Panc1 (cell line): ENCODE measurements around the gene ERF. TPM values are rescaled to one million over a fixed set of nuclear protein-coding genes. Genes with fewer than 3 reads are reported as not detected.

Experiments used
- ATAC-seq: fragments of 200-7000 bp; cut with Tn5 transposase; 2 replicates; pipeline ENCODE4 v1.9.1; 2020; ENCODE audit warnings: mild to moderate bottlenecking, moderate library complexity
- BruUV-seq: library from RNA; stranded (reverse); fragments of 400-500 nt; replicated peaks from 2 replicates; lab custom pipeline; 2021; lab: Mats Ljungman, UMichigan
- CTCF ChIA-PET: fragments of 300-600 bp; sonication (Branson Sonifier 250); formaldehyde crosslinking; loops from one replicate; lab custom pipeline; 2022; ENCODE audit warnings: antibody characterized with exemption; lab: Charles Lee
- POLR2A ChIA-PET: fragments of 300-600 bp; sonication (Branson Sonifier 250); formaldehyde crosslinking; loops from one replicate; lab custom pipeline; 2022; ENCODE audit warnings: antibody characterized with exemption; lab: Charles Lee
- DNase-seq: peaks from one replicate; pipeline ENCODE4 v3.0.0-alpha.2; 2010; ENCODE audit warnings: low read depth, low spot score
- H3K27ac ChIP-seq: 2 replicates; pipeline ENCODE4 v1.5.1; 2011; ENCODE audit warnings: mild to moderate bottlenecking, low read length, inconsistent platforms
- H3K27me3 ChIP-seq: fragments of 200-500 bp; sonication (Bioruptor generic); 2 replicates; pipeline ENCODE4 v1.6.0; 2014; ENCODE audit warnings: low read length, inconsistent platforms; ENCODE audit not compliant: control insufficient read depth, insufficient read depth
- H3K36me3 ChIP-seq: fragments of 200-500 bp; sonication (Bioruptor generic); 2 replicates; pipeline ENCODE4 v1.5.1; 2014; ENCODE audit warnings: inconsistent platforms, mild to moderate bottlenecking, low read length, moderate library complexity; ENCODE audit not compliant: control insufficient read depth, insufficient read depth
- H3K4me1 ChIP-seq: 2 replicates; pipeline ENCODE4 v1.5.1; 2011; ENCODE audit warnings: inconsistent platforms, mild to moderate bottlenecking, low read length, moderate library complexity; ENCODE audit not compliant: control insufficient read depth, insufficient read depth
- H3K4me3 ChIP-seq, 2 experiments: 2 replicates each; pipeline ENCODE4 v1.5.1; 2011 to 2012; ENCODE audit warnings: low read depth in 2 of 2, low read length in 2 of 2, mild to moderate bottlenecking in 2 of 2, inconsistent platforms in 1 of 2, moderate library complexity in 1 of 2
- H3K9me3 ChIP-seq: fragments of 200-500 bp; sonication (Bioruptor generic); 2 replicates; pipeline ENCODE4 v1.5.1; 2014; ENCODE audit warnings: low read depth, mild to moderate bottlenecking, inconsistent platforms, low read length, moderate library complexity; ENCODE audit not compliant: control insufficient read depth, insufficient read depth
- POLR2AphosphoS5 ChIP-seq: IDR thresholded peaks from 2 replicates; pipeline ENCODE4 v1.6.1; 2012; ENCODE audit warnings: mild to moderate bottlenecking, low read depth, low read length, moderate library complexity
- SIN3A ChIP-seq: IDR thresholded peaks from 2 replicates; pipeline ENCODE4 v1.6.1; 2012; ENCODE audit warnings: low read depth, mild to moderate bottlenecking, low read length, moderate library complexity, borderline replicate concordance; ENCODE audit not compliant: insufficient read depth
- TCF7L2 ChIP-seq: IDR thresholded peaks from 2 replicates; pipeline ENCODE4 v1.6.1; 2011; ENCODE audit warnings: mild to moderate bottlenecking, low read depth, low read length, inconsistent platforms
- in situ Hi-C: cut with HindIII; loops from 2 replicates; pipeline ENCODE4 v1.10.0; 2016; ENCODE audit warnings: low sequenced_read_pairs, low pct_unique_long_range_greater_than_20kb
- intact Hi-C: fragments of 100-400 bp; cut with micrococcal nuclease; formaldehyde crosslinking; loops from one replicate; pipeline ENCODE4 v1.10.0; 2022; ENCODE audit not compliant: unreplicated experiment
- total RNA-seq: library from RNA; stranded (reverse); gene quantifications from one replicate; pipeline ENCODE4 v1.2.1, GENCODE V29; 2021; ENCODE audit not compliant: unreplicated experiment
- TF ChIP-seq, protein P1 (sequence below), 2 experiments: IDR thresholded peaks; 2 replicates each; pipeline ENCODE4 v1.6.1; 2011 to 2012; ENCODE audit warnings: low read depth in 2 of 2, control low read depth in 1 of 2, low read length in 1 of 2, mild to moderate bottlenecking in 1 of 2, moderate library complexity in 1 of 2; ENCODE audit not compliant: insufficient read depth in 1 of 2
- TF ChIP-seq, protein P2 (sequence below): fragments of 450-650 bp; IDR thresholded peaks from 2 replicates; pipeline ENCODE4 v1.5.1; 2017; ENCODE audit warnings: mild to moderate bottlenecking

Gene ERF
- total RNA-seq, 1 experiment from 2014 or later = 85.7 TPM

DNA sequence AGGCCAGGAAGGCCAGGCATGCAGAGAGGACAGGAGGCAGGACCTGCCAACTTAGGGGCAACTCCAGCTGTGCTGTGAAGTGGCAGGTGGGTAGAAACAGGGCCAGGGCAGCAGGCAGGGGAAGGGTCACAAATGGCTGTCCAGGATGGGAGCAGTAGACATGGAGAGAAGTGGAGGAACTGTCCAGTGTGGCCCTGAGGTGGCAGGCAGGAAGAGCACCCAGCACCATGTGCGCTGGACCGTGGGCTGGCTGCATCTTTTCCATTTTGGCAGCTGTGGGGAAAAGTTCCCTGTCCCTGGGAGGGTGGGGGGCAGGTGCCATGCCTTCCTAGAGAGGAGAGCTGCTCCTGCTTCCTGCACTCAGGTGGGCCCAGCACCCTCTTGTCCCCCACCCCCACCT, 51.2 kb downstream of the ERF start:
- ChIA-PET POLR2A (no interaction called here), CTCF (no interaction called here)
- H3K27ac ChIP-seq = no peak overlapping the region
- no TSS peak for BruUV-seq
- TF ChIP-seq TCF7L2 = no peak
- TF ChIP-seq, protein P1, sequence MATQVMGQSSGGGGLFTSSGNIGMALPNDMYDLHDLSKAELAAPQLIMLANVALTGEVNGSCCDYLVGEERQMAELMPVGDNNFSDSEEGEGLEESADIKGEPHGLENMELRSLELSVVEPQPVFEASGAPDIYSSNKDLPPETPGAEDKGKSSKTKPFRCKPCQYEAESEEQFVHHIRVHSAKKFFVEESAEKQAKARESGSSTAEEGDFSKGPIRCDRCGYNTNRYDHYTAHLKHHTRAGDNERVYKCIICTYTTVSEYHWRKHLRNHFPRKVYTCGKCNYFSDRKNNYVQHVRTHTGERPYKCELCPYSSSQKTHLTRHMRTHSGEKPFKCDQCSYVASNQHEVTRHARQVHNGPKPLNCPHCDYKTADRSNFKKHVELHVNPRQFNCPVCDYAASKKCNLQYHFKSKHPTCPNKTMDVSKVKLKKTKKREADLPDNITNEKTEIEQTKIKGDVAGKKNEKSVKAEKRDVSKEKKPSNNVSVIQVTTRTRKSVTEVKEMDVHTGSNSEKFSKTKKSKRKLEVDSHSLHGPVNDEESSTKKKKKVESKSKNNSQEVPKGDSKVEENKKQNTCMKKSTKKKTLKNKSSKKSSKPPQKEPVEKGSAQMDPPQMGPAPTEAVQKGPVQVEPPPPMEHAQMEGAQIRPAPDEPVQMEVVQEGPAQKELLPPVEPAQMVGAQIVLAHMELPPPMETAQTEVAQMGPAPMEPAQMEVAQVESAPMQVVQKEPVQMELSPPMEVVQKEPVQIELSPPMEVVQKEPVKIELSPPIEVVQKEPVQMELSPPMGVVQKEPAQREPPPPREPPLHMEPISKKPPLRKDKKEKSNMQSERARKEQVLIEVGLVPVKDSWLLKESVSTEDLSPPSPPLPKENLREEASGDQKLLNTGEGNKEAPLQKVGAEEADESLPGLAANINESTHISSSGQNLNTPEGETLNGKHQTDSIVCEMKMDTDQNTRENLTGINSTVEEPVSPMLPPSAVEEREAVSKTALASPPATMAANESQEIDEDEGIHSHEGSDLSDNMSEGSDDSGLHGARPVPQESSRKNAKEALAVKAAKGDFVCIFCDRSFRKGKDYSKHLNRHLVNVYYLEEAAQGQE (IDR thresholded peaks at IDR 0.05; ENCODE audit: insufficient read depth in 1 of 2, low read depth in 2 of 2, low read length in 1 of 2) = peak; percentile 76 to 84
- H3K9me3 ChIP-seq = no peaks in the 10 kb centered on the region
- intact Hi-C loops = no loop called here
- DNase-seq (no peak), ATAC-seq (no peak)
- H3K36me3 ChIP-seq = no peaks in the 10 kb centered on the region; the same call in 1 of the 2 replicates
- no peak overlapping the region for H3K4me3 ChIP-seq
- H3K4me1 ChIP-seq = no peaks in the 10 kb centered on the region
- in situ Hi-C loops = no loop called here
- H3K27me3 ChIP-seq = no peaks in the 10 kb centered on the region

DNA sequence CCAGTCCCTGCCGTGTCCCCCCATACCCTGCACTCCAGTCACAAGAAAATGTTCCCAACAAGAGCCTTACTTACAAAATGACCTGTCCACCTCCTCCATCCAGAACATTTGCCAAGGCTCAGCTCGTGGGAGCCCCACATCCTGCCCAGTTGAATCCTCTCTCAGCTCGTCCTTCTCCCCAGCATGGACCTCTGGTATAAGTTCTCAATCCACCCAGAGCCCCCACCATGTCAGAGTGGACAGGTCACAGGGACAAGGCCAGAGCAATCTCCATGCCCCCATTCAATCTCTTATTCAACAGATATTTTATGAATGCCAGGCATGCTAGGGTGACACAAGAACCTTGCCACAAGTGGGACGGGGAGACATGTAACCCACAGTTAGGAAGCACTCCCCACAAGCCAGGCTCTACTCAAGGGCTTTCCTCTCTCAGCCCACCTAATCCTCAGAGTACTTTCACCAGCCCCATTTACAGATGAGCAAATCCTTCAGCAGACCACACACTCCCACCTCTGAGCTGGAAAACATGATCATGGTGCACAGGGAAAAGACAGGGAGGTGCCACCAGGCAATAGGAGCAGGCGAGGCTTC, 52.5 kb downstream of the ERF start:
- Histone ChIP-seq H3K27me3 (no peaks in the 10 kb centered on the region), H3K27ac (no peak overlapping the region), H3K4me1 (no peaks in the 10 kb centered on the region), H3K4me3 (no peak overlapping the region), H3K36me3 (no peaks in the 10 kb centered on the region; the same call in 1 of the 2 replicates), H3K9me3 (no peaks in the 10 kb centered on the region)
- ChIA-PET POLR2A (no interaction called here), CTCF (no interaction called here)
- in situ Hi-C loops = no loop called here
- ATAC-seq (no peak), DNase-seq (no peak)
- TF ChIP-seq TCF7L2 = no peak
- TF ChIP-seq, protein P2, sequence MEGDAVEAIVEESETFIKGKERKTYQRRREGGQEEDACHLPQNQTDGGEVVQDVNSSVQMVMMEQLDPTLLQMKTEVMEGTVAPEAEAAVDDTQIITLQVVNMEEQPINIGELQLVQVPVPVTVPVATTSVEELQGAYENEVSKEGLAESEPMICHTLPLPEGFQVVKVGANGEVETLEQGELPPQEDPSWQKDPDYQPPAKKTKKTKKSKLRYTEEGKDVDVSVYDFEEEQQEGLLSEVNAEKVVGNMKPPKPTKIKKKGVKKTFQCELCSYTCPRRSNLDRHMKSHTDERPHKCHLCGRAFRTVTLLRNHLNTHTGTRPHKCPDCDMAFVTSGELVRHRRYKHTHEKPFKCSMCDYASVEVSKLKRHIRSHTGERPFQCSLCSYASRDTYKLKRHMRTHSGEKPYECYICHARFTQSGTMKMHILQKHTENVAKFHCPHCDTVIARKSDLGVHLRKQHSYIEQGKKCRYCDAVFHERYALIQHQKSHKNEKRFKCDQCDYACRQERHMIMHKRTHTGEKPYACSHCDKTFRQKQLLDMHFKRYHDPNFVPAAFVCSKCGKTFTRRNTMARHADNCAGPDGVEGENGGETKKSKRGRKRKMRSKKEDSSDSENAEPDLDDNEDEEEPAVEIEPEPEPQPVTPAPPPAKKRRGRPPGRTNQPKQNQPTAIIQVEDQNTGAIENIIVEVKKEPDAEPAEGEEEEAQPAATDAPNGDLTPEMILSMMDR = no peak
- no TSS peak for BruUV-seq
- intact Hi-C loops = no loop called here

DNA sequence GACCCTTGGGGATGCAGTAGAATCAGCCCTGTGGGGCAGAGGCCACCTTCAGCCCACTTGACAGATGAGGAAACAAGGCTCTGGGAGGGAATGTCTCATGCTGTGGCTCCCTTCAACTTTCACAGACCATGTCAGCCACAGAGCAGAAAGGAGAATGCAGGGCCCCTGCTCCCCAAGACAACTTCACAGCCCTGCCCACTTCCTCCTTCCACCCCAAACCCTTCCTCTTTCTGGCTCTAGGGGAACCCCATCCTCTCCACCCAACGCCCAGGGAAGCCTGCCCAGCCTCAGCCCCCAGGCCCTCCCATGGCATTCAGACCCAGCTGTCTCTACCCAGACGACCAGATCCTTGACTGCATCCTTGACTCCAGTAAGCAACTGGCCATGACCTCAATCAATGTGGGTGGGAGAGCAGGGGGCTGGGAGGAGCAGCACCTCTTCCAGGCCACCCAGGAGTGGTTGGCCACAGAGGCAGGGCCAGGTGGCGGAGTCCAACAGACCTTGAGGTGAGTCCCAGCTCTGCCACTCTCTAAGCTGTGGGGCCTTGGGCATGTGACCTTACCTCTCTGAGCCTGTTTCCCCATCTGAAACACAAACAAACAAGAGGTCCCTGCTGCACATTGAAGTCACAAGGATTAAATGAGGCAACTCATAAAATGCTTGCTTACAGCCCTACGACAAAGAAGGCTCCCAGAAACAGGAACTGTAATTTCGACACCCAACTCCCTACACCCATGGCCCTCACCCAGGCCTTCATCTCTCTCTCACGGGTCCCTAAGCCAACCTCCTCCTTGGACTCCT, 53.2 kb downstream of the ERF start:
- Histone ChIP-seq H3K4me3 (no peak overlapping the region), H3K27me3 (no peaks in the 10 kb centered on the region), H3K36me3 (no peaks in the 10 kb centered on the region; the same call in 1 of the 2 replicates), H3K27ac (no peak overlapping the region), H3K4me1 (no peaks in the 10 kb centered on the region), H3K9me3 (no peaks in the 10 kb centered on the region)
- no peak for DNase-seq
- no peak for ATAC-seq
- TF ChIP-seq, protein P2 = no peak
- TF ChIP-seq, protein P1 (IDR thresholded peaks at IDR 0.05; ENCODE audit: insufficient read depth in 1 of 2, low read depth in 2 of 2, low read length in 1 of 2) = no peak
- TF ChIP-seq TCF7L2 = no peak
- TF ChIP-seq SIN3A = no peak
- no peak for TF ChIP-seq POLR2AphosphoS5
- POLR2A ChIA-PET = no interaction called here
- intact Hi-C loops = no loop called here
- CTCF ChIA-PET = no interaction called here
- no TSS peak for BruUV-seq
- in situ Hi-C loops = no loop called here
